GM19438 (cell line): Measurements from ENCODE around the gene LBX2.

Source experiments
- ATAC-seq: cut with Tn5 transposase; IDR thresholded peaks from one replicate; pipeline ENCODE4 v1.9.1; 2021; ENCODE audit warnings: low read depth; ENCODE audit not compliant: unreplicated experiment

LBX2 gene, protein sequence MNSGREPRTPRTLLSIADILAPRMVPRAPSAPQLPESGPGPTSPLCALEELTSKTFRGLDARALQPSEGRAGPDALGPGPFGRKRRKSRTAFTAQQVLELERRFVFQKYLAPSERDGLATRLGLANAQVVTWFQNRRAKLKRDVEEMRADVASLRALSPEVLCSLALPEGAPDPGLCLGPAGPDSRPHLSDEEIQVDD

DNA sequence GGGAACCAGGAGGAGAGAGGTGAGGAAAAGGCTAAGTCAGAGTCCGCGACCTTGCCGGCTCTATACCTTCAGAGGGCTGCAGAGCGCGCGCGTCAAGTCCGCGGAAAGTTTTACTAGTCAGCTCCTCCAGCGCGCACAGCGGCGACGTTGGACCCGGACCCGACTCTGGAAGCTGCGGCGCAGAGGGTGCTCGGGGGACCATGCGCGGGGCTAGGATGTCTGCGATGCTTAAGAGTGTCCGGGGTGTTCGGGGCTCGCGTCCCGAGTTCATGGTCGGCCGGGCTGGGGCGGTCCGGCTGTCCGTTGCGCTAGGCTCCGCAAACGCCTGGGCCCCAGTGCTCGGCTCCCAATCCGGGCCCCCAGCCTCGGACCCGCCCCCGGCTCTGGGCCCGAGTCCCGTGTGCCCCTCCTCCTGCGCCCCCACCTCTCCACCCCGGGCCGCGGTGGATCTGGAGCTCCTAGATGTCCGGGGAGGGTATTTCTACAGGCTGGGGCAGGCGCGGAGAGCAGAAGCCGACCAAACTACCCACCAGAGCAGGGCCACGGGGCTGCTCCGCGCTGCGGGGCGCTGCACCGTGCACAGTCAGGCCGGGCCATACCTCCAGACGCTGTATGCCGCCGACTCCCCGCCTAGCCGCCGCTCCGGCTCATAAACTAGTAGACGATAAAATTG, at the start of gene LBX2:
LBX2 (minus strand) TSS at position 337 of the 673 bp plus-strand sequence; CDS start at position 271, 66 bp downstream.
- ATAC-seq = no peak

DNA sequence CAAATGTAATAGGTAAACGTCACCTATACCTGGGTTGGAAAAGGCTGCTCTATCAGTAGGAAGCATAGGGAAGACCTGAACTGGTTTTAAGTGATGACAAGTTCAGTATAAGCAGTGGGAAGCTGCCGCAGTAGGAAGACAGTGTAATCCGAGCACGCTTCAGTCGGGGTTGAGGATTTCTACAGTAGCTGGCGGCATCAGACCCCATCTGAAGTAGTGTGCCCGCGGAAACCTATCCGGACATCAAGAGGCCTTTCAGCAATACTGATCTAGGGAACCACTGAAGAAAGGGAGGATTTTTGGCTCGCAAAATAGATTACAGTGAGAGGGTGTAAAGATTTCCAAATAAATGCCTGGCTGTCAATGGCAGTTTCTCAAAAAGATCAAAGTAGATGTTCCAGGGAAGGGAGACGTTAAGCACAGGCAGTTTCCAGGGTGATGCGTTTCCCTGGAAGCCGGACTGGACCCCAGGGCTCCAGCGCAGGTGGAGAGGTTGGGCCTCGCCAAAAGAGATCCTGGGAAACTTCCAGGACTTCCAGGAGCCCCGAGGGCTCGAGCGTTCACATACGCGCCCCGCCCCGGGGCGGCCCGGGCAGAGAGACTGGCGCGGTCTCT, 49.0 kb upstream of the LBX2 start:
- no peak for ATAC-seq

DNA sequence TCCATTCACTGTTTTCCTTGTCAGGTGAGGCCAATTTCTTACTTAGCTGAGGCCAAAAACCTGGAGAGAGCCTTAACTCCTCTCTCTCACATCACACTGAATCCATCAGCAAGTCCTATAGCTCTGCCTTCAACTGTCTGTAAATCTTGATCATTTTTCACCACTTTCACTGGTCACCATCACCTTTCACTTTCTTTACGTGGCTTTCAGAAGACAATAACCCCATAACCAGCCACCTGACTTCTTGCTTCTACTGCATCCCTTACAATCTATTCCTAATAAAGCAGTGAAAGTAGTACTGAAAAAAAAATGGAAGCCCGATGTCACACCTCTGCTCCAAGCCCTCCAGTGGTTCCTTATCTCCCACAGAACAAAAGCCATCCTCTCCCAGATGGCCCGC, 46.6 kb upstream of the LBX2 start:
- no peak for ATAC-seq

DNA sequence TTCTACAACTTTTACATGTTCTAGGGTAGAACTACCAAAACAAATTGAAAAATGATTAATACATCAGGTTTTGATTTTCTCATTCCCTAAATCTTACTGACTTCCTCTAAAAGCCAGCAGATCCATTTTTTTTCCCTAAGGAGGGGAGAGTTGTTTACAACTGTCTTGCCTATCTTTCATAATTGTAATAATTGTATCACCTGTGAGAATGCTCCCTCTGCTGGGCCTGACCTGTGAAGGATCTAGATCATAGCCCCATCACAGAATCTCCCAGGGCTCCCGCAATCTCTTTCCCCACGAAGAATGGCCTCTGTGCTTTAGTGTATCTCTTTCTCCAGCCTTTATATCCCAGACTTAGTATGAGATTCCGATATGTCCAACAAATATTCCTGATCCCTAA, 45.2 kb upstream of the LBX2 start:
- no peak for ATAC-seq

DNA sequence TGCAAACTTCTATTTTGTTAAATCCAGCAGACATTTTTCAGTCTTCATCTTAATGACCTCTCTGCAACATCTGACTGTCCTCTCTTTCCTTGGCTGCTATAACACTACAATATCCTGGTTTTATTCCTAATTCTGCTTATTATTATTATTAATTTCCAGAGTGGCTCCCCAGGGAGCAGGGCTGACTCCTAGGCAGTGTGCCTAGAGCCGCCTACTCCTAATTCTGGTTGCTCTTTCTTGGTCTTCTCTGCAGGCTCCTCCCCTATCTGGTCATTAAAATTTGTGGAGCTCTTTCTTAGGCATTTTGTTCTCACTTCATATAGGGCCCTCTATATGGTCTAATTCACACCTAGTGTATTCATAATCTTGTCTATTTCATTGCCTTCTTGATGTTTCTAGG, 43.6 kb upstream of the LBX2 start:
- ATAC-seq = no peak

DNA sequence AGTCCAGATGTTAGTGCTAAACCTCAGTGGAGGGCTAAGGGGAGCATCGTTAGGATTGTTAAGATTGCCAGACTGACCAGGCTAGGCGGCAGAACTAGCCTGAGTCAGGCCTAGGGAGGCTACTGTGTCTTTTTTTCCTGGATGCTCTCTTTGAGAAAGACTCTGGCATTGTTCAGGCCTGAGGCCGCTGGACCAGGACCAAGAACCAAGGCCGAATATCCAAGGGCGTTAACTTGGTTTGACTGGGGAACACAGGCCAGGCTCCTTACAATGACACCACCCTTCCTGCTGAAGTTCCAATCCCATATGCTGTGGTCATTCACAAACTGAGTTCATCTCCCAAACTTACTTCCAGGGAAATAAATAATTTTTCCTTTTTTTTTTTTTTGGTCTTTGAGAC, 40.9 kb upstream of the LBX2 start:
- ATAC-seq = no peak

DNA sequence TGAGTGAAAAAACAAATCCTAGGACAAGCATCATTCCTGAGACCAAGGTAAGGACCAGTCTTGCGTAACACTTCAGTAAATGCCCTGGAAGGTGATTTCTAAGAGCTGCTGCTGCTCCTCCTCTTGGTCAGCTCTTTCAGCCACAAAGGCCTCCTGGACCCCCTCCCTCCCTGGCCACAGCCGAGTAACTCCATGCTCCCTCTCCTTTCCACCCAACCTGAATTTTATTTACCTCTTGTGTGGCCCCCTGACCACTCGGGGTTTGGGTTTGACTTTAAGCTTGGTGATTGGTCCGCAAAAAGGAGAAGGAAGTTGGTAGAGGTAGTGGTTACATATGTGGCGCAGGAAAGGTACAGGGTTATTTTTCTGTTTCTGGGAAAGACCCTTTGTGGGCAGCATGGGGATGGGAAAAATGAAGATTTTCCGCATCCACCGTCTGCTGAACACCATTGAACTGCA, 39.5 kb upstream of the LBX2 start:
- no peak for ATAC-seq

DNA sequence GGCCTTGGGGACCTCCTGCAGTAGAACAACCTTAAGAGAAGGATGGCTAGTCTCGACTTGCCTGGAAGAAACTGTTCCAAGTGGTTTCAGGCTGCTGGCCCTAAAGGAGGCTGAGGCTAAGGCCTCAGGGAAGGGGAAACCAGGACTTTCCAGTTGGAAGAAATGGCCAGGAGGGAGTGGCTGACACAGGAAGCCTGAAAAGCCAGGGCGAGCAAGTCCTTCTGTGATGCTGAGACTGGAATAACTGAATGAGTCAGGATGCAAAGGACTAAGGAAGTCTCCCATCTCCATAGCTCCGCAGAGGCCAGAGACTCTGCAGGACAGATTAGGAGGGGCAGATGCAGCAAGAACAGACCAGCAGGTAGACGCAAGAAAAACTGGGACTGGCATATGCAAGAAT, 37.7 kb upstream of the LBX2 start:
- ATAC-seq = no peak

DNA sequence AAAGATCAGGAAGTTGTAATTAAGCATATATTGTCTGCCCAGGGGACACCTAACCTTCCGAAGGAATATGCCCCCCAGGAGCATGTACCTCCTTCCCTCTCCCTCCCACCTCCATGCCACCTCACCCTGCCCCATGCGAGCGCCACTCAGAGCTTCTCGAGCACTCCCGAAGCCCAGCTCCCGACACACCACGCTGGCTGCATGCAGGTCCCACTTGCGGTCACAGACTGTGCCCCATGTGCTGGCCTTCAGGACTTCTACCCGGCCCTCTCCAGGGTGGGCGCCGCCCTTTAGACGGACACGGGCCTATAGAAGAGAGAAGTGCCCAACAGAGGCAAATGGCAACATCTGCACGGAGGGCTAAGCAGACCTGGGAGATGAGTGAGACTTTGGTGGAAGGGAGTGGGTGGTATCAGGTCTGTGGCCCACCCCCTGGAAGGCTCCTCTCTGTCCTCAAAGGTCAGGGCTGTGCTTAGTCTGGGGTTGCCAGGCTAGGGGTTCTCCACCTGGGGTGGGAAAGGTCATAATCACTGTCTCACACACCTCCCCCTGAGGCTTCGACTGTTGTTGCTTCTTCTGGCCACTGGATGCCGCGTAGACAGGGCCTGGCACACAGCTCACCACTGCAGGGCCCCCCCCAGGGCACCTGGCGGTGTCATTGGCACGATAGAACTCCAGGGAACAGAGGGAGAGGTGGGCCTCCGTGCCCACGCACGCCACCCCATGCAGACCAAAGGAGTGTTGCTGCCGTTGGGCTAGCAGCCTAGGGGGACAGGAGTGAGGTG, 37.0 kb upstream of the LBX2 start:
- ATAC-seq = no peak

DNA sequence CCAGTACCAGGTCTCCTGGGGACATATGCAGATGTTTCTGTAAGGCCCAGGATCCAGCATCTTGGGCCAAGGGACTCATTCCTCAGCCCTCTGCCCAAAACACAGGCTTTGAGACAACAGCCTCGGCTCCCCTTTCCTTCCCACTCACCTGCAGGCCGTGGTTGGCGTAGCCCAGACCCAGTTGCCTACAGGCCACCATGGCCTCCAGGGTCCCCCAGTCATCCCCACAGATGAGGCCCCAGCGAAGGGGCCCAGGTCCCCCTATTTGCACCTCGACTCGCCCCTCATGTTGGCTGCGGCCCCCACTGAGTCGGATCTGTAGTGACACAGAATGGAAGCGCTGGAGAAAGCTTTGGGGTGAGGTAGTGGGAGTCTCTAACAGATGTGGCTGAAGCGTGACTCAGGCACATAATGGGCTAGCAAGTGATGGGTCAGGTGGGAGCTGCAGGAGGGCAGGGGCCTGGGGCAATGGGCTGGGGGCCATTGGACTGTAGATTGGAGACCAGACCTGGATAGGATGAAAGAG, 36.1 kb upstream of the LBX2 start:
- no peak for ATAC-seq

DNA sequence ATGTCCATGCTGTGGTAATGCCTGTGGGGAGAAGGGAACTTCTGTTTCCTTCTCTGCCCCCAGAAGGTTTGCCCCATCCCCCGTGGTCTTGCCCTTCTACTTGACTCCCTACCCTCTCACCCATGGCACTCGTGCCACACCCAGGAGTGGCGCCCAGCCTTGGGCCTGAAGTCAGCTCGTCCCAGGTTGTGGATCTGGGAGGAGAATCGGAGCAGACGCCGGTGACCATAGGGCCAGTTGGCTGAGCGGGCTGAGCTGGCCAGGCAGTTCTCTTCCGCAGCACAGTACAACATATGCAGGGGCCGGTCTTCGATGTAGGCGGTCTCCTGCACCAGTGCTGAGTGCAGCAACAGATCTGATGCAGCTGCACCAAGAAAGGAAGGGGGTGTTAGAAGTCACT, 35.0 kb upstream of the LBX2 start:
- no peak for ATAC-seq

DNA sequence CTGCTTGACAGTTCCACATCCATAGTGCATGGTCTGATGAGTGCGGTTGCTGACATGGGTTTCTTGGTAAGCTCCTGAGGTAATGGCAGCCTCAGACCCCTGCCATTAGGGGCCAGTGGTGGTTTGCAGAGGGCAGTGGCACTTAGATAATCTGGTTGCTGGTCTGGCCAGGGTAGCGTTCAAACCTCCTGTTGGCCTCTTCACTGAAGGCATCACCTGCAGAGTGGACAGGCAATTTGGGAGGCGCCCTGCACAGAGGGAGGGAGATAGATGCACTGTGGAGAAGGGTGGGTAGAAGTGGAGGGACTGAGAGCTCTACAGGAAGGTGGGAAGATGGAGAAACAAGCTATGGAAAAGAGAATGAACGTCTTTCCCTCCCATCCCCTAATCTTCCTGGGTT, 34.1 kb upstream of the LBX2 start:
- ATAC-seq = no peak

DNA sequence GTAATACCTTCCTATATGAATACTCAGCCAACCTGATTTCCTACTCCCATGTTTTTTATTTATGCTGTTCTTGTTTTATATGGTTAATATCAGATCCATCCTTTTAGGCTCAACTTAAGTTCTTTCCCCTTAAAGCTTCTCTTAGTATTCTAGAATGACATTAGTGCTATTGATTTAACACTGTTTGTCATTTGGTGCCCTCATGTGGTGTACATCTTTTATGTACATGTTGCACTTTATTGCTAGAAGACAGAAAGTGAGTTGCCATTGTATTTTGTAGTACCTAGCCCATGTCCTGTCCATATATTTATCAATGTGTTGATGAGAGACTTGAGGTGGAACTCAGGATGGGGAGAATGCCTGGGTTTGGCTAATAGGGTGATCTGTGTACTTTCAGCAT, 32.8 kb upstream of the LBX2 start:
- no peak for ATAC-seq

DNA sequence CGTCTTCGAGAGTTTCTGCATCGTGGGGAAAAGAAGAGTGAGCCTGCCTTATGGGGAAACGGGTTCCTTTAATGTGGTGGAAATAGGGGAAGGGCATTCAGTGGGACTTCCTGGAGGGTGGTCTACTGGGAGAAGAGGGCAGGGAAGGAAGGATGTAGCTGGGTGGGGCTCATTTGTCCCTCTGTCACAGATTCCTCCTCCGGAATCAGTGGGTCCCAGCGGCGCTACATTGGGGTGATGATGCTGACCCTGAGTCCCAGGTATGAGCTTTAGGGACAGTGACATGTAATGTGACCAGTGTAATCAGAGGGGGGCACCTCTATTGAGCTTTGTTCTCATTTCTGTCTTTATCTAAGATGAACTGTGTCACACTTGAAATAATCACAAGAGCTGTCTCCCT, 32.3 kb upstream of the LBX2 start:
- no peak for ATAC-seq

DNA sequence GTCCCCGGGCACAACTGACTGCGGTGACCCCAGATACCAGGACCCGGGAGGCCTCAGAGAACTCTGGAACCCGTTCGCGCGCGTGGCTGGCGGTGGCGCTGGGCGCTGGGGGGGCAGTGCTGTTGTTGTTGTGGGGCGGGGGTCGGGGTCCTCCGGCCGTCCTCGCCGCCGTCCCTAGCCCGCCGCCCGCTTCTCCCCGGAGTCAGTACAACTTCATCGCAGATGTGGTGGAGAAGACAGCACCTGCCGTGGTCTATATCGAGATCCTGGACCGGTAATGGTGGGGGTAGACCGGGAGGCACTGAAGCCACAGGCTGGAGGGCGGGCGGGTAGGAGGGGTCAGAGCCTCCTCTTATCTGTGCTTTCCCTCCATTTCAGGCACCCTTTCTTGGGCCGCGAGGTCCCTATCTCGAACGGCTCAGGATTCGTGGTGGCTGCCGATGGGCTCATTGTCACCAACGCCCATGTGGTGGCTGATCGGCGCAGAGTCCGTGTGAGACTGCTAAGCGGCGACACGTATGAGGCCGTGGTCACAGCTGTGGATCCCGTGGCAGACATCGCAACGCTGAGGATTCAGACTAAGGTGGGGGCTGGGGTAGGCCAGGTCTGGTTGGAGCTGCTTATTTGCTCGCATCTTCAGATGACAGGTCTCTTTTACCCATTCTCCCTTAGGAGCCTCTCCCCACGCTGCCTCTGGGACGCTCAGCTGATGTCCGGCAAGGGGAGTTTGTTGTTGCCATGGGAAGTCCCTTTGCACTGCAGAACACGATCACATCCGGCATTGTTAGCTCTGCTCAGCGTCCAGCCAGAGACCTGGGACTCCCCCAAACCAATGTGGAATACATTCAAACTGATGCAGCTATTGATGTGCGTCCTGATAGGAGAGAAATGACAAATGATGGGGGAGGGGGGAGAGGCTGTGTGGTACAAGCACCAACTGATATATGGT, 31.1 kb upstream of the LBX2 start:
- peak; percentile 28 for ATAC-seq

DNA sequence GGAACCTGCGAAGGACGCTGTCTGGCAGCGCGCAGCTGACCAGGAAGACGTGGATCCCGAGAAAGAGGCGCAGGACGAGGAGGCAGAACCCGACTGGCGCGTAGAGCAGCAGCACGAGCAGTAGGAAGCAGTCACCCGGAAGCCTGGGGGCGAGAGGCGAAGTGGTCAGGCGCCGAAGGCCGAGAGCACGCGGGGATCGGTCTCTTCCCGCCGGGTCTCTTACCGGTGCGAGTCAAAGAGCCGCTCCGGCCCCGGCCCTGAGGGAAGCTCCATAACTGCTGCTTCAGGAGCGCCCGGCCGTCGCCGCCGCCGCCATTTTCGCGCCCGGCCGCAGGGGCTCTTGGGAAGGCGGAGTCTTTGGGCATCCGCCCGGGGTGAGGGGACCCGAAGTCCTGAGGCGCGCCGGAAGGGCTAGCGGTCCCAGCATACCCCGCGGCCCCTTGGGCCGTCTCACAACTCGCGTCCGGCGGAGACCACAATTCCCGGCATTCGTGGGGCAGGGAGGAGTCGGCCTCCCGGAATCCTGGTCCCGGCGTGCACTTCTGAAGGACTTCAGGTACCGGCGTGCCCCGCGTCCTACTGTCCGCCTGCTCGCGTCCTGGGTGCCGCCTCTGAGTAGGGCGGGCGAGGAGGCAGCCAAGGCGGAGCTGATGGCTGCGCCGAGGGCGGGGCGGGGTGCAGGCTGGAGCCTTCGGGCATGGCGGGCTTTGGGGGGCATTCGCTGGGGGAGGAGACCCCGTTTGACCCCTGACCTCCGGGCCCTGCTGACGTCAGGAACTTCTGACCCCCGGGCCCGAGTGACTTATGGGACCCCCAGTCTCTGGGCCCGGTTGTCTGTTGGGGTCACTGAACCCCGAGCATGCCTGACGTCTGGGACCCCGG, 30.2 kb upstream of the LBX2 start, which contains the start of the genes AUP1 and HTRA2:
AUP1 (minus strand) TSS at position 350 of the 882 bp plus-strand sequence; CDS start at position 273, 77 bp downstream.
HTRA2 (plus strand) TSS at position 577 of the 882 bp plus-strand sequence; CDS start at position 651, 74 bp downstream.
- ATAC-seq = peak; percentile 82

DNA sequence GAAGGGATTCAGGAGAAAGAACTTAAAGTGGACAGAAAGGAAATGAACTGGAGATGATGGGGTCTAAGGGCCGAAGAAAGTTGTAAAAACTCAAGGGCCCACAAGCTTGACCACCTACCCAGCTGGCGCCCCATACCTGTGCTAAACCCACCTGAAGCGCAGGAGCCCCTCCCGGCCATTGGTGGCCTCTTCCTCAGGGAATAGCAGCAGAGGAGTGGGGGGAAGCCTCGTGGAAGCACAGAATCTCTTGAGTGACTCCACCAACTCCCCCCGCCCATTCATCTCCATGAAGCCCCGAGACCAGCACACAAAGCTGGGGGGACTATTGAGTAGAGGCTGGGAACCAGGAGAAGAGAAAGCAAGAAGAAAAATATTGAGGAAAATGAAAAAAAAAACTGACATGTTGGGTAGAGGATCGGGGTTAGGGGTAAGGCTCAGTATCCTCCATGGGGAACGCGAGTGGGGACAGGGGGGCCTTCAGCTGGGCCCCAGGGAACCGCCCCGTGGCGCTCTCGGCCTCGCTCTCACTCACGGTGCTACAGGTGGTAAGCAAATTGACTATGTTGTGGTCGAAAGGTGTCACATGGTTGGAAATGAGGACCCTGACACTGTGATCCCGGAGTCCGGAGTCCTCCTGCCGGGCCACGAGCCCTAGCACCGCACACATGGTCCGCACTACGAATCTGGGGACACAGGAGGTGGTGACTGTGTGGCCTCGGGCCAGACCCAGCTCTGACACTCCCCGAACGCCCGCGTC, 29.4 kb upstream of the LBX2 start:
- ATAC-seq = peak; percentile 9

DNA sequence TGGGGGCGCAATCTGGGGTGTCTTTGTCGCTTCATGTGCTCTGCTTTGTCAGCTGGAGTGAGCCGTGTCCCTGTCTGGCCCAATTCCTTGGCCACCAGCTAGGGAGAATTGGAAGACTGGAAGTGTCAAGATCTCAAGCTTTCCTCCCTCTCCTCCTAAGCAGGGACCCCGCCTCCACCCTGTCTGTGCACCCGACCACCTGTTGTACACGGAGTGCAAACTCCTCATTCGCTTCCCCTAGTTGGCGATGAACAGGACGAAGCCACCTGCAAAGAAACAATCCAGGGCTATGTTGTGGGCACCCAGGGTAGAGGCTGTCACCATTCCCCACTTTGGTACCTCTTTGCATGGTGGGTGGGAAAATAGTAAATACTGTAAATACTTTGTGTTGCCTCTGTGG, 28.3 kb upstream of the LBX2 start:
- ATAC-seq = no peak
